Myocyte (in vitro differentiated cells): ENCODE results near the gene TRIM26. TPM values are rescaled to one million over a fixed set of nuclear protein-coding genes. Genes with fewer than 3 reads are reported as not detected.
A peak's percentile ranks its signal among the peaks of the same experiment; 100 is the strongest.

ENCODE experiments used
- DNase-seq: peaks from one replicate; pipeline ENCODE4 v3.0.0-alpha.2; 2012; ENCODE audit warnings: low read depth
- total RNA-seq: library from RNA; depleted of rRNA; stranded (reverse); fragments of >200 nt; gene quantifications from 2 replicates; pipeline ENCODE4 v1.2.3, GENCODE V29; 2014

Gene TRIM26
- total RNA-seq, 1 donor from 2014 or later, result 22.4 TPM

GRCh38 chr6:30207619-30208295 lies 5.4 kb downstream of the TRIM26 start:
- DNase-seq, result no peak

GRCh38 chr6:30206799-30207618 lies 6.2 kb downstream of the TRIM26 start:
- no peak for DNase-seq

GRCh38 chr6:30206152-30206551 lies 7.1 kb downstream of the TRIM26 start:
- peak; percentile 77 for DNase-seq

- no peak for DNase-seq
These were observed 9.1 kb downstream of the TRIM26 start for GRCh38 chr6:30204116-30204515.

DNA sequence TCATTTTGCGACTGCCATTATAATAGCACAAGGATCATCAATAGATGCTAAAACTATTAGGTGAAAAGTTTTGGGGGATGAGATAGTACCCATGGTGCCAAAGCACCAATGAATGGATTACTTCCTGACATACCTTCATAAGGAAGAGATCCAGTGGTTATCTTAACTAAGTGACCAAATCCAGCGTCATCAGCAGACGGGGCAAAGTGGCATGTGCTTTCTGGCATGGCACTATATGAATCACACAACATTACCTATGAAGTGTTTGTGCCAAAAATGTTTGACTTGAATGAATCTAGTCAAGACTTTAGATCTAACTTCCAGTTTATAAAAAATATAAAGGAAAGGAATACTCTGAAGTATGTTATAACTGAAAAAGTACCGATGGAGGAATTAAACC lies 10.8 kb downstream of the TRIM26 start:
- no peak for DNase-seq

GRCh38 chr6:30200551-30201281 lies 12.5 kb downstream of the TRIM26 start:
- no peak for DNase-seq

DNA sequence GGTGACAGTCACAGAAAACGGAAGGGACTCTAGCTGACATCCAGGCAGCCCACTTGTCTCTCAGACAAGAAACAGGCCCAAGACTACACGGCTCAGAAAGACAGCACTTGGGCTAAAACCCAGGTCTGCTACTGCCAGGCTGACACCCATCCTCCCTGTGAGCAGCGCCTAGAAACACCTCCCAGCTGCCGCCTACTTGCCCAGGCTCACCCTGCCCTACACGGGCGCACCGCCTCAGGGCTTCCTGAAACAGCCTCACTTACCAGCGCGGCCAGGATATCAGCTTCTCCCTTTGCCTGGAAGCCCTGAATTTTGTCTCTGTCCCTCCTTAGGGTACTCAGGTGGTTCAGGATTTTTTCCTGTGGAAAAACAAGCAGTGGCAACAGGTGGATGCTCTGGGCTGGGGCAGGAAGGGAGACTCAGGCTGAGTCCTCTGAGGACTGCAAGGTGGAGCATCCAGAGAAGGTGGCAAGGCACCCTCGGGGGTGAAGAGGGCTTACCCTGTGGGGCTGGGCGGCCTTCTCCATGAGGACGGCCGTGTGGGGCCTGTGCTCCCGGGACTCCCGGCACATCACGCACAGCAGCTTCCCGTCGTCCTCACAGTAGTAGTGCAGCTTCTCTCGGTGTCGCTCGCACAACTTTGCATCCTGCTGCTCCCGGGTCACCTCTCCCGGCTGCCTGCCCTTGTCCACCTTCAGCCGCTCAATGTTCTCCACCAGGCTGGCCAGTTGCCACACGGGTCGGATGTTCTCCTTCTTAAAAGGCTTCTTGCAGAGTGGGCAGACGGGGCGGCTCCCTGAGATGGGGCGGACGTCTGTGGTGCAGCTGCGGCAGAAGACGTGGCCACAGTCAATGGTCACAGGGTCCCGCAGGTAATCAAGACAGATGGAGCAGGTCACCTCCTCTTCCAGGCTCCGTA lies 14.8 kb downstream of the TRIM26 start:
- DNase-seq, result no peak

- DNase-seq, result no peak
These were observed 16.8 kb downstream of the TRIM26 start for GRCh38 chr6:30196376-30196775.

DNA sequence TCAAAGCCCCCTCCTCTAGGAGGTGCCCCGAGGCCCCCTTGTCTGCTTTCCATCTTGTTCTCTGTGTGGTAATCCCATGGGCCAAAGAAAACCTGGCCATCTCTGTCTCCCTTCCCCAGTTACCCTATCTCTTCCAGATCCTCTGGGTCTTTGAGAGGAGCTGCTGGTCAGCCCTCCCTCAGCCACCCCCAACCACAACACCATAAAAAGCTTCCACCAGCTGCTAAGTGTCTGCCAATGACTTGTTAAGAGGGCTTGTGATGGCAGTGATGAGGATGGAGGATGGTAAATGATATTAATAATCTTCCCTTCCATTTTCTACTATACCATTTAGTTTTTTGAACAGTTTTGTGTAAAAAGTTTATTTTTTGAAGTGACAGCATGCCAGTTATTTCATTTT lies 17.3 kb downstream of the TRIM26 start:
- peak; percentile 63 for DNase-seq

DNA sequence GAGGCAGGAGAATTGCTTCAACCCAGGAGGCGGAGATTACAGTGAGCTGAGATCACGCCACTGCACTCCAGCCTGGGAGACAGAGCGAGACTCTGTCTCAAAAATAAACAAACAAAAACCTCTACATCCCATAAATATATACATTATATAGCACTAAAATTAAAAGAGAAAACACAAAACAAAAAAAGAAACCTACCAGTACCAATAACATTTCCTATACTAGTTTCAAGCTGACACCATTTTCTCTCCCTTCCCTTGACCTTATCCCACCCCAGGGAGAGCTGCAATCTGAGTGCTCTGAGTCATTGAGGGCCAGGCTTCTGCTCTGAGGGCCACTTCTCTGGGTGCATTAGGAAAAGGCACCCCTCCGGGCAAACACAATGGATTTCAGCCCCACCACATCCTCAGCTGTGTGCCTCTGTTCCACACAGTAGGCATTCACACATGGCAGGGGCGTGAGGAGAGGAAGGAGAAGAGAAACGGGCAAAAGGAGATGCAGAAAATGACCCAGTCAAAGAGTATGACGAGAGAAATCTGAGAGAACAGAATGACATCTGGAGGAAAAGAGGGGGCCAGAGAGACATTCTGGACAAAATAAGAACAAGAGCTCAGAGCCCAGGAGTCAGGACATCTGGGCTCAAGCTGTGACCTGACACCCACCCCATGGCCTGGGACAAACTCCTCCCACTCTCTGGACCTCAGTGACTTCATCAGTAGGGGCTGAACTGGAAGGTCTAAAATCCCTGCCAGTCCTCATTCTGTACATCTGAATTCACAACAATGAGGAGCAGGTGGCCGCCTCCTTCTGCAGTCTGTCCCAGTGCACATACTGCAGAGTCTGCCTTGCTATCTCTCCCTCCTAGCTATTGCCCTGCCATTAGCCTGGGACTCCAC lies 18.2 kb downstream of the TRIM26 start:
- peak; percentile 59 for DNase-seq

GRCh38 chr6:30192076-30192475 lies 21.1 kb downstream of the TRIM26 start:
- no peak for DNase-seq

- no peak for DNase-seq
These were observed 24.7 kb downstream of the TRIM26 start for GRCh38 chr6:30188541-30188940.

DNA sequence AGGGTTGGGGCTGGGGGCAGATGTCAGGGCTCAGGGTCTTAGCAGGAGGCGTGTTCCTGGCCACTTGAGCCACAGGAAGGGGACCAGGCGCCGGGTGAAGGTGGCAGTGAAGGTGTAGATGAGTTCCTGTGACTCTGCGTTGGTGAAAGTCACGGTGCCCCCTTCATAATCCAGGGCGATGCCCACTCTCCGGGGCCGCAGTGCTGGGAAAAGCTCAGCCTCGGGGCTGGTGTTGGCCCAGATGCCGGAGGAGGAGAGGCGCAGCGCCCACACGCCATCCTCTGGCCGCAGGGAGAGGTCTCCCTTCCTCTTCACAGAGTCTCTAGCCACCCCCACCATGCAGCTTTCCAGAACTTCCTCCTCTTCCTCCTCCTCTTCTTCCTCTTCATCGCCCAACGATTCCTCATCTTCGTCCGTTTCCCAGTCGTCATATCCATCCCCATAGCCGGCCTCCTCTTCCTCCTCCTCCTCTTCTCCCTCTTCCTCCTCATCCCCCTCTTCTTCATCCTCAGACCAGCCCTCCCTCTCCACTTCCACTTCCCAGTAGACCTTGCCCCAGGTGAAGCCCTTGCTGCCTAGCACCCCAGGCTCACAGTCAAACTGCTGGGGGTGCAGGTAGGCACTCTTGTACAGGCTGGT lies 27.2 kb downstream of the TRIM26 start:
- DNase-seq, result no peak

DNA sequence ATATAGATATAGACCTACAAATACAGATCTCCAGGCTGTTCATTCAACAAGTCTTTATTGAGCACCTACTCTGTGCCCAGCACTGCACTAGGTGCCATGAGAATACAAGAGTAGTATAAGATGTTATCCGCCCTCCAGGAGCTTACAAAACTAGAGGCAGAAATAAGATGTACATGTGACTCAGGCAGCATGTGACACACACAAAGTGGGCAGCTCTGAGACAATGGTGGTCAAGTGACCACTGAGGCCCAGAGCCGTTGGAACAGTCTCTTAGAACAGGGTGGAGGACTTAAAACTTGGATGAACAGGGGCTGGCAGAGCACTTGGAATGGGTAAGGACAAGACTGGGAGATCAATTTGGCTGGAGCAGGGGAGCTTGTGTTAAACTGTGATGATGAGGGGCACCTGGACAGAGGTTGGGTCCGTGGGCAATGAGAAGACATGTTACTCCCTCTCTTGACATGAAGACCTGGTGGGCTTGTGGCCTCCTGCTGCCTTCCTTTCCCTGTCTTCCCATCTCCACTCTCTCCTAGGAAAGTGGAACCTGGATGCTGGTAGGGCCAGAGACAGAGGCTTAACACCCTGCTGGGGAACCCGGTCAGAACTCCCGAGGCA lies 28.7 kb downstream of the TRIM26 start:
- DNase-seq, result no peak

- no peak for DNase-seq
These were observed 33.1 kb downstream of the TRIM26 start for GRCh38 chr6:30180145-30180544.

GRCh38 chr6:30178837-30179236 lies 34.4 kb downstream of the TRIM26 start:
- DNase-seq, result no peak

DNA sequence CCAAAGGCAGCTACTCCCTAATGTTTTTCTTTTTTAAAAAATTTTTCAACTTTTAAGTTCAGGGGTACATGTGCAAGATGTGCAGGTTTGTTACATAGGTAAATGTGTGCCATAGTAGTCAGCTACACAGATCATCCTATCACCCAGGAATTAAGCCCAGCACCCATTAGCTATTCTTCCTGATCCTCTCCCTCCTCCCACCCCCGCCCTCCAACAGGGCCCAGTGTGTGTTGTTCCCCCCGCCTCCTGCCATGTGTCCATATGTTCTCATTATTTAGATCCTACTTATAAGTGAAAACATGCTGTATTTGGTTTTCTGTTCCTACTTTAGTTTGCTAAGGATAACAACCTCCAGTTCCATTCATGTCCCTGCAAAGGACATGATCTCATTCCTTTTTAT lies 37.4 kb downstream of the TRIM26 start:
- no peak for DNase-seq

DNA sequence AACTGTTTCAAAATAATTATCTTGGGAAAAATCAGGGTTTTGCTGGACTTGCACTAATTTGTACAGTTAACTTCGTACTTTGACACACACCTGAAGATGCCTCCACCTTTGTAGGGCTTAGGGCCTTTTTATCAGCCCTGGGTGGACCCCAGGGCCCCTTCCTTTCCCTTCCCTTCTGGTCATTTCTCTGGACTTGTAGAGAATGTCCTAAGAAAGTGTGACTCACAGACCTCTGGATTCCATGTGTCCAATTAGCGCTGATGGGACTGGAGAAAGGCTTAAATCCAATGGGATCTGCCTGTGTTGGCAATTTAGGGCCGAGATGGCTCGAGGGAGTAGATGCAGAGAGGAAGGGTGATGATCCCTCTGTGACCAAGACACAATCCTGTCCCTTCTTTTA lies 40.5 kb downstream of the TRIM26 start:
- DNase-seq, result no peak
